HEK293T (cell line): ENCODE results near the gene SNTB2.

ENCODE experiments used
- ARNT ChIP-seq: fragments of 450-650 bp; IDR thresholded peaks from 2 replicates; pipeline ENCODE4 v1.6.1; 2017; ENCODE audit warnings: mild to moderate bottlenecking
- BHLHE40 ChIP-seq: fragments of 450-650 bp; IDR thresholded peaks from 2 replicates; pipeline ENCODE4 v1.6.1; 2016; ENCODE audit warnings: mild to moderate bottlenecking, moderate library complexity, borderline replicate concordance
- ELF4 ChIP-seq: fragments of 450-650 bp; IDR thresholded peaks from 2 replicates; pipeline ENCODE4 v1.6.1; 2017; ENCODE audit warnings: antibody characterized with exemption
- FOXA1 ChIP-seq: fragments of 450-650 bp; IDR thresholded peaks from 2 replicates; pipeline ENCODE4 v1.6.1; 2016; ENCODE audit warnings: mild to moderate bottlenecking
- FOXM1 ChIP-seq: fragments of 450-650 bp; IDR thresholded peaks from 2 replicates; pipeline ENCODE4 v1.6.1; 2017; ENCODE audit warnings: mild to moderate bottlenecking, borderline replicate concordance
- HDGF ChIP-seq: fragments of 450-650 bp; IDR thresholded peaks from 2 replicates; pipeline ENCODE4 v1.6.1; 2017; ENCODE audit warnings: antibody characterized with exemption, borderline replicate concordance
- LEF1 ChIP-seq: fragments of 450-650 bp; IDR thresholded peaks from 2 replicates; pipeline ENCODE4 v1.6.1; 2017; ENCODE audit warnings: mild to moderate bottlenecking, borderline replicate concordance
- NFRKB ChIP-seq: fragments of 450-650 bp; IDR thresholded peaks from 2 replicates; pipeline ENCODE4 v1.6.1; 2016; ENCODE audit warnings: mild to moderate bottlenecking, moderate library complexity

DNA sequence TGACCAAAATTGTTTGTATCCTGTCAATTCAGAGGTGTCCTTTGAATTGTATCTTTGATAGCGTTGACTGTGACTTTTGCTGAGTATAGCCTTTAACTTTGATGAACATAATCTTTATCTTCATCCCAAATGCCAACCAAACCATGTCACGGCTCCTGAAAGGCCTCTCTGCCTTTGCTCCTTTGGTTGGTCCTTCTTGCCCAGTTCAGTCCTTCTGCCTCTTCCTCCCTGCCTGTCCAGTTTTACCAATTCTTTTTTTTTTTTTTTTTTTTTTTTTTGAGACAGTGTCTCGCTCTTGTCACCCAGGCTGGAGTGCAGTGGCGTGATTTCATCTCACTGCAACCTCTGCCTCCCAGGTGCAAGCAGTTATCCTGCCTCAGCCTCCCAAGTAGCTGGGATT is 111.3 kb downstream of the SNTB2 start:
- TF ChIP-seq FOXM1 (no peak), FOXA1 (no peak), NFRKB (no peak), ELF4 (no peak), LEF1 (no peak), ARNT (no peak), BHLHE40 (no peak), HDGF (no peak)
